ENCODE measurements around the gene DIO3.

DIO3 gene

GRCh38 chr14:101561145-101561896 lies at the start of gene DIO3:
Gene DIO3, plus strand, starts transcription at chr14:101561495.
- DNase-seq, result peak; percentile 77

GRCh38 chr14:101511620-101512375 lies 49.5 kb upstream of the DIO3 start:
- no peak for DNase-seq

GRCh38 chr14:101512376-101512695 lies 49.0 kb upstream of the DIO3 start:
- no peak for DNase-seq

- DNase-seq, result no peak
Measured at GRCh38 chr14:101514136-101514535, 47.2 kb upstream of the DIO3 start.

- DNase-seq, result no peak
Measured at GRCh38 chr14:101516401-101516800, 44.9 kb upstream of the DIO3 start.

- no peak for DNase-seq
Measured at GRCh38 chr14:101518611-101519473, 42.5 kb upstream of the DIO3 start.

- no peak for DNase-seq
Measured at GRCh38 chr14:101520621-101521472, 40.4 kb upstream of the DIO3 start.

GRCh38 chr14:101521473-101521915 lies 39.8 kb upstream of the DIO3 start:
- no peak for DNase-seq

GRCh38 chr14:101521978-101522377 lies 39.3 kb upstream of the DIO3 start:
- DNase-seq, result no peak

GRCh38 chr14:101525640-101526527 lies 35.4 kb upstream of the DIO3 start:
- no peak for DNase-seq

GRCh38 chr14:101527987-101528386 lies 33.3 kb upstream of the DIO3 start:
- DNase-seq, result no peak

GRCh38 chr14:101529079-101529478 lies 32.2 kb upstream of the DIO3 start:
- no peak for DNase-seq

- DNase-seq, result no peak
Measured at GRCh38 chr14:101534198-101534597, 27.1 kb upstream of the DIO3 start.

GRCh38 chr14:101535232-101535631 lies 26.1 kb upstream of the DIO3 start:
- no peak for DNase-seq

- DNase-seq, result no peak
Measured at GRCh38 chr14:101535701-101536207, 25.5 kb upstream of the DIO3 start.

GRCh38 chr14:101537286-101537685 lies 24.0 kb upstream of the DIO3 start:
- DNase-seq, result no peak

- no peak for DNase-seq
Measured at GRCh38 chr14:101538878-101539277, 22.4 kb upstream of the DIO3 start.

GRCh38 chr14:101539880-101540279 lies 21.4 kb upstream of the DIO3 start:
- DNase-seq, result no peak

- no peak for DNase-seq
Measured at GRCh38 chr14:101540481-101541462, 20.5 kb upstream of the DIO3 start.

GRCh38 chr14:101542391-101542790 lies 18.9 kb upstream of the DIO3 start:
- no peak for DNase-seq

Data from right forelimb (tissue), 1 donor.